HepG2 (cell line): Measurements from ENCODE around the gene PGM2. TPM values are rescaled to one million over a fixed set of nuclear protein-coding genes. Genes with fewer than 3 reads are reported as not detected.

ENCODE experiments used
- ATAC-seq: fragments of 200-7000 bp; cut with Tn5 transposase; 3 replicates; pipeline ENCODE4 v1.9.1; 2020; ENCODE audit warnings: mild to moderate bottlenecking, moderate library complexity
- BruUV-seq: library from RNA; stranded (reverse); fragments of 400-500 nt; replicated peaks from 2 replicates; lab custom pipeline; 2021; lab: Mats Ljungman, UMichigan
- CTCF ChIA-PET: fragments of 300-600 bp; formaldehyde crosslinking; extraction: SDS; loops from one replicate; lab custom pipeline; 2021; ENCODE audit warnings: low total read pairs, inconsistent platforms, low intra/inter-chr PET ratio; lab: Yijun Ruan, JAX
- POLR2A ChIA-PET: fragments of 350-600 bp; sonication (Branson Sonifier 250); formaldehyde crosslinking; loops from one replicate; lab custom pipeline; 2020; ENCODE audit warnings: antibody characterized with exemption, inconsistent platforms; lab: Yijun Ruan, JAX
- DNase-seq: peaks from one replicate; pipeline ENCODE4 v3.0.0-alpha.2; 2015; ENCODE audit warnings: low spot score
- FAIRE-seq: peaks from 3 replicates; lab custom pipeline; 2011; peaks lifted over from hg19 to GRCh38; lab: Jason Lieb, UNC
- H2AFZ ChIP-seq: one replicate; pipeline ENCODE4 v1.6.1; 2011; ENCODE audit warnings: low read length, inconsistent platforms
- H3K27ac ChIP-seq: fragments of 300-600 bp; 3 replicates; pipeline ENCODE4 v1.8.0; 2011; ENCODE audit warnings: mixed run types, mild to moderate bottlenecking, mixed read lengths, low read length, inconsistent platforms; ENCODE audit not compliant: insufficient read depth; ENCODE audit errors: extremely low read length
- H3K27me3 ChIP-seq, 2 experiments: fragments of 200-600 bp in 1 of 2; 2 replicates in 1 of 2; 3 replicates in 1 of 2; pipeline versions ENCODE4 v1.6.0 to v1.8.0; 2011; ENCODE audit warnings: low read length in 2 of 2, mild to moderate bottlenecking in 2 of 2, moderate library complexity in 2 of 2, inconsistent platforms in 1 of 2; ENCODE audit not compliant: insufficient read depth in 2 of 2, control insufficient read depth in 1 of 2
- H3K36me3 ChIP-seq, 2 experiments: fragments of 200-600 bp in 1 of 2; replicated peaks in 1 of 2; 2 replicates in 1 of 2; 3 replicates in 1 of 2; pipeline versions ENCODE4 v1.5.1 to v1.8.0; 2011; ENCODE audit warnings: low read length in 2 of 2, inconsistent platforms in 1 of 2; ENCODE audit not compliant: insufficient read depth in 2 of 2, control insufficient read depth in 1 of 2
- H3K4me1 ChIP-seq: 2 replicates; pipeline ENCODE4 v1.5.1; 2012; ENCODE audit warnings: low read length, inconsistent platforms; ENCODE audit not compliant: insufficient read depth
- H3K4me2 ChIP-seq: 2 replicates; pipeline ENCODE4 v1.6.0; 2011; ENCODE audit warnings: low read depth, low read length, inconsistent platforms
- H3K4me3 ChIP-seq, 3 experiments: fragments of 200-600 bp in 1 of 3; sonication (generic), shearing (Covaris generic) in 1 of 3; replicated peaks in 1 of 3; 2 replicates each; pipeline ENCODE4 v1.5.1; 2011 to 2016; ENCODE audit warnings: low read length in 3 of 3, inconsistent platforms in 2 of 3, low read depth in 2 of 3, mild to moderate bottlenecking in 2 of 3, control low read depth in 1 of 3, mixed read lengths in 1 of 3; ENCODE audit not compliant: insufficient read depth in 1 of 3
- H3K79me2 ChIP-seq: one replicate; pipeline ENCODE4 v1.6.1; 2011; ENCODE audit warnings: low read length, inconsistent platforms; ENCODE audit not compliant: insufficient read depth
- H3K9ac ChIP-seq: 2 replicates; pipeline ENCODE4 v1.6.0; 2011; ENCODE audit warnings: mild to moderate bottlenecking, low read depth, low read length, inconsistent platforms; ENCODE audit not compliant: insufficient read depth
- H3K9me3 ChIP-seq: 2 replicates; pipeline ENCODE4 v1.5.1; 2012; ENCODE audit warnings: mild to moderate bottlenecking, low read length
- H4K20me1 ChIP-seq: 2 replicates; pipeline ENCODE4 v1.6.0; 2011; ENCODE audit warnings: inconsistent platforms, mild to moderate bottlenecking, low read length, moderate library complexity; ENCODE audit not compliant: insufficient read depth
- JARID2 ChIP-seq: sonication (generic); formaldehyde crosslinking; IDR thresholded peaks from 2 replicates; pipeline ENCODE4 v1.8.1; 2023; ENCODE audit warnings: missing genetic modification reagents, inconsistent platforms; ENCODE audit not compliant: insufficient replicate concordance
- NFYC ChIP-seq: IDR thresholded peaks from 2 replicates; pipeline ENCODE4 v1.6.1; 2016; ENCODE audit warnings: missing genetic modification reagents, missing compliant biosample characterization
- NR1H2 ChIP-seq: sonication (generic); formaldehyde crosslinking; IDR thresholded peaks from 2 replicates; pipeline ENCODE4 v1.8.1; 2022; ENCODE audit warnings: low read depth, missing genetic modification reagents, borderline replicate concordance
- SYNCRIP ChIP-seq: fragments of 200-400 bp; formaldehyde crosslinking; IDR thresholded peaks from 2 replicates; pipeline ENCODE4 v1.6.1; 2018; ENCODE audit warnings: mild to moderate bottlenecking, low read depth, low read length; ENCODE audit not compliant: insufficient read depth
- ZBTB7A ChIP-seq: sonication (generic); formaldehyde crosslinking; IDR thresholded peaks from 2 replicates; pipeline ENCODE4 v1.8.0; 2022; ENCODE audit warnings: mild to moderate bottlenecking, missing genetic modification reagents
- ZFP37 ChIP-seq: sonication (generic); formaldehyde crosslinking; IDR thresholded peaks from 2 replicates; pipeline ENCODE4 v1.4.0; 2020; ENCODE audit warnings: missing genetic modification reagents, borderline replicate concordance
- ZNF136 ChIP-seq: sonication (generic); formaldehyde crosslinking; IDR thresholded peaks from 2 replicates; pipeline ENCODE4 v1.8.1; 2022; ENCODE audit warnings: low read depth, mild to moderate bottlenecking, moderate library complexity, missing genetic modification reagents
- ZNF383 ChIP-seq: sonication (generic); formaldehyde crosslinking; IDR thresholded peaks from 2 replicates; pipeline ENCODE4 v1.4.0; 2020; ENCODE audit warnings: missing genetic modification reagents, mild to moderate bottlenecking, borderline replicate concordance
- WGBS: methylation state at CpG from one replicate; pipeline ENCODE4 v1.1.6; 2017; ENCODE audit warnings: low lambda C conversion rate; 5-methylcytosine and 5-hydroxymethylcytosine counted together
- in situ Hi-C: cut with HindIII; loops from 2 replicates; pipeline ENCODE4 v1.10.0; 2017; ENCODE audit warnings: low pct_unique_long_range_greater_than_20kb; ENCODE audit not compliant: extremely low pct_ligation_motif_present
- intact Hi-C: fragments of 100-400 bp; cut with micrococcal nuclease; formaldehyde crosslinking; loops from one replicate; pipeline ENCODE4 v1.10.0; 2022; ENCODE audit not compliant: unreplicated experiment
- polyA plus RNA-seq, 8 experiments: library from polyadenylated mRNA; depleted of rRNA in 3 of 8; stranded (reverse) in 7 of 8; unstranded in 1 of 8; fragments of >200 nt; fragmentation: Illumina TruSeq in 4 of 8; extraction: Trizol in 4 of 8; gene quantifications; 2 replicates each; pipeline versions ENCODE4 v1.2.1 to v1.2.3, GENCODE V29; 2011 to 2016; ENCODE audit warnings: low read depth in 4 of 8, missing spikeins in 1 of 8, mixed read lengths in 1 of 8; ENCODE audit not compliant: insufficient read depth in 1 of 8
- total RNA-seq, 5 experiments: library from RNA; depleted of rRNA; stranded (reverse); fragments of >200 nt; fragmentation: Illumina TruSeq; extraction: Trizol; gene quantifications; 2 replicates each; pipeline ENCODE4 v1.2.3, GENCODE V29; 2016; ENCODE audit warnings: low read depth in 1 of 5
- TF ChIP-seq, protein P1 (sequence below): sonication (generic); formaldehyde crosslinking; IDR thresholded peaks from 2 replicates; pipeline ENCODE4 v1.4.0; 2020; ENCODE audit warnings: missing genetic modification reagents
- TF ChIP-seq, protein P2 (sequence below): IDR thresholded peaks from 2 replicates; pipeline ENCODE4 v1.6.1; 2016; ENCODE audit warnings: missing biosample characterization, missing genetic modification reagents, low read depth
- TF ChIP-seq, protein P3 (sequence below): sonication (generic); formaldehyde crosslinking; IDR thresholded peaks from 2 replicates; pipeline ENCODE4 v1.4.0; 2020; ENCODE audit warnings: low read depth, mild to moderate bottlenecking, missing genetic modification reagents
- TF ChIP-seq, protein P4 (sequence below): sonication (generic); formaldehyde crosslinking; IDR thresholded peaks from 2 replicates; pipeline ENCODE4 v1.5.1; 2020; ENCODE audit warnings: mild to moderate bottlenecking, missing genetic modification reagents, borderline replicate concordance
- TF ChIP-seq, protein P5 (sequence below): sonication (generic); formaldehyde crosslinking; conservative IDR thresholded peaks from 2 replicates; pipeline ENCODE4 v1.4.0; 2020; ENCODE audit warnings: missing genetic modification reagents

PGM2 gene
- total and polyA plus RNA-seq, 2 of the 13 experiments (the other 11 are each of a cell fraction or from before 2014, with no cell fraction given), result 14.6 to 36.9 TPM

DNA sequence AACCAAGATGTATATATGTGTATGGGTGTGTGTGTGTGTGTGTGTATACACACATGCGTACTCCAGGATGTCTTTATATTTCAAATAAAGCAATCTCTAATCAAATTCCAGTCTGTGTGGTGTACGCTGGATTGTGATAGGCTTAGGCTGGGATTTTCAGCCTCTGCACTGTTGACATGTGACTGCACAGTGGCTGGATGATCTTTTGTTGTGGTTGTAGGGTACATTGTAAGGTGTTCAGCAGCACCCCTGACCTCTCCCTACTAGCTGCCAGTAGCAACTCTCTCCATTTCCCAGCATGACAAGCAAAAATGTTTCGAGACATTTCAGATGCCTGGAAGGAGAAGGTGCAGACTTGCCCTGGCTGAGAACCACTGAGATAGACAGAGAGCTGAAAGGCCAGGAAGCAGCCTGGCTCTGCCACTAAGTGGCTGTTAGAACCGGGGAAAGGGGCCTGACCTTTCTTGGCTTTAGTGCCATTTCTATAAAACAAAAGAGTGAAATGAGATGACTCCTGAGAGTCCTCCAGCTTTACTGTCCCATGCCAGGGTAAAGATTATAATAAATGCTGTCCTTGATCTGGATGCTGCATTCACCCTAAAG is 10.5 kb downstream of the PGM2 start:
- BruUV-seq, result no TSS peak
- POLR2A ChIA-PET, result no interaction called here
- Histone ChIP-seq H2AFZ (no peak overlapping the region), H3K9ac (no peak overlapping the region), H4K20me1 (no peaks in the 10 kb centered on the region)
- ATAC-seq, result no peak
- TF ChIP-seq, protein P1, sequence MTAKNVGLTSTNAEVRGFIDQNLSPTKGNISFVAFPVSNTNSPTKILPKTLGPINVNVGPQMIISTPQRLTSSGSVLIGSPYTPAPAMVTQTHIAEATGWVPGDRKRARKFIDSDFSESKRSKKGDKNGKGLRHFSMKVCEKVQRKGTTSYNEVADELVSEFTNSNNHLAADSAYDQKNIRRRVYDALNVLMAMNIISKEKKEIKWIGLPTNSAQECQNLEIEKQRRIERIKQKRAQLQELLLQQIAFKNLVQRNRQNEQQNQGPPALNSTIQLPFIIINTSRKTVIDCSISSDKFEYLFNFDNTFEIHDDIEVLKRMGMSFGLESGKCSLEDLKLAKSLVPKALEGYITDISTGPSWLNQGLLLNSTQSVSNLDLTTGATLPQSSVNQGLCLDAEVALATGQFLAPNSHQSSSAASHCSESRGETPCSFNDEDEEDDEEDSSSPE (CRISPR knock-in tag), result no peak
- TF ChIP-seq ZFP37 (no peak), NFYC (CRISPR knock-in tag) (no peak), SYNCRIP (no peak), ZNF383 (CRISPR knock-in tag) (no peak), NR1H2 (CRISPR knock-in tag) (no peak), ZNF136 (CRISPR knock-in tag) (no peak), ZBTB7A (CRISPR knock-in tag) (no peak), JARID2 (CRISPR knock-in tag) (no peak)
- TF ChIP-seq, protein P2, sequence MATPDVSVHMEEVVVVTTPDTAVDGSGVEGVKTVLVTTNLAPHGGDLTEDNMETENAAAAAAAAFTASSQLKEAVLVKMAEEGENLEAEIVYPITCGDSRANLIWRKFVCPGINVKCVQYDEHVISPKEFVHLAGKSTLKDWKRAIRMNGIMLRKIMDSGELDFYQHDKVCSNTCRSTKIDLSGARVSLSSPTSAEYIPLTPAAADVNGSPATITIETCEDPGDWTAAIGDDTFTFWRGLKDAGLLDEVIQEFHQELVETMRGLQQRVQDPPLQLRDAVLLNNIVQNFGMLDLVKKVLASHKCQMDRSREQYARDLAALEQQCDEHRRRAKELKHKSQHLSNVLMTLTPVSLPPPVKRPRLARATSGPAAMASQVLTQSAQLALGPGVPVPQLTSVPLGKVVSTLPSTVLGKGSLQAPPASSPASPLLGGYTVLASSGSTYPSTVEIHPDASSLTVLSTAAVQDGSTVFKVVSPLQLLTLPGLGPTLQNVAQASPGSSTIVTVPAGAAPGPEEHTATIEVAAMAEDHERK (CRISPR knock-in tag), result no peak
- TF ChIP-seq, protein P3, sequence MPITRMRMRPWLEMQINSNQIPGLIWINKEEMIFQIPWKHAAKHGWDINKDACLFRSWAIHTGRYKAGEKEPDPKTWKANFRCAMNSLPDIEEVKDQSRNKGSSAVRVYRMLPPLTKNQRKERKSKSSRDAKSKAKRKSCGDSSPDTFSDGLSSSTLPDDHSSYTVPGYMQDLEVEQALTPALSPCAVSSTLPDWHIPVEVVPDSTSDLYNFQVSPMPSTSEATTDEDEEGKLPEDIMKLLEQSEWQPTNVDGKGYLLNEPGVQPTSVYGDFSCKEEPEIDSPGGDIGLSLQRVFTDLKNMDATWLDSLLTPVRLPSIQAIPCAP (CRISPR knock-in tag), result no peak
- TF ChIP-seq, protein P4, sequence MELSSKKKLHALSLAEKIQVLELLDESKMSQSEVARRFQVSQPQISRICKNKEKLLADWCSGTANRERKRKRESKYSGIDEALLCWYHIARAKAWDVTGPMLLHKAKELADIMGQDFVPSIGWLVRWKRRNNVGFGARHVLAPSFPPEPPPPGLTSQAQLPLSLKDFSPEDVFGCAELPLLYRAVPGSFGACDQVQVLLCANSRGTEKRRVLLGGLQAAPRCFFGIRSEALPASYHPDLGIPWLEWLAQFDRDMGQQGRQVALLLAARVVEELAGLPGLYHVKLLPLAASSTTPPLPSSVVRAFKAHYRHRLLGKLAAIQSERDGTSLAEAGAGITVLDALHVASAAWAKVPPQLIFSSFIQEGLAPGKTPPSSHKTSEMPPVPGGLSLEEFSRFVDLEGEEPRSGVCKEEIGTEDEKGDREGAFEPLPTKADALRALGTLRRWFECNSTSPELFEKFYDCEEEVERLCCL (CRISPR knock-in tag), result no peak
- TF ChIP-seq, protein P5, sequence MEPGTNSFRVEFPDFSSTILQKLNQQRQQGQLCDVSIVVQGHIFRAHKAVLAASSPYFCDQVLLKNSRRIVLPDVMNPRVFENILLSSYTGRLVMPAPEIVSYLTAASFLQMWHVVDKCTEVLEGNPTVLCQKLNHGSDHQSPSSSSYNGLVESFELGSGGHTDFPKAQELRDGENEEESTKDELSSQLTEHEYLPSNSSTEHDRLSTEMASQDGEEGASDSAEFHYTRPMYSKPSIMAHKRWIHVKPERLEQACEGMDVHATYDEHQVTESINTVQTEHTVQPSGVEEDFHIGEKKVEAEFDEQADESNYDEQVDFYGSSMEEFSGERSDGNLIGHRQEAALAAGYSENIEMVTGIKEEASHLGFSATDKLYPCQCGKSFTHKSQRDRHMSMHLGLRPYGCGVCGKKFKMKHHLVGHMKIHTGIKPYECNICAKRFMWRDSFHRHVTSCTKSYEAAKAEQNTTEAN (CRISPR knock-in tag), result no peak
- TF ChIP-seq, all 625 proteins: peak for 0
- Histone ChIP-seq H3K9me3 (no peaks in the 10 kb centered on the region), H3K4me1 (no peaks in the 10 kb centered on the region), H3K27ac (no peak overlapping the region), H3K79me2 (no peaks in the 10 kb centered on the region), H3K4me3 (no peak overlapping the region), H3K27me3 (no peaks in the 10 kb centered on the region), H3K4me2 (no peak overlapping the region), H3K36me3 (peaks cover 7 to 44% of the 10 kb centered on the region in 2 experiments)
- in situ Hi-C loops (no loop called here), intact Hi-C loops (no loop called here)
- FAIRE-seq (no peak), DNase-seq (no peak)
- WGBS, result 97% methylated on average over 4 of the region's 4 CpGs
- CTCF ChIA-PET, result no interaction called here
